SU-DHL-6 (cell line): ENCODE results near the gene CFAP97D2.

ENCODE experiments used
- EZH2phosphoT487 ChIP-seq: fragments of 200-600 bp; sonication (generic), shearing (Covaris generic); conservative IDR thresholded peaks from 2 replicates; pipeline ENCODE4 v1.6.1; 2018; ENCODE audit warnings: mild to moderate bottlenecking, antibody characterized with exemption, low read length, moderate library complexity, mixed read lengths
- TF ChIP-seq, protein P1 (sequence below): fragments of 200-600 bp; sonication (generic); IDR thresholded peaks from one replicate; pipeline ENCODE4 v1.5.1; 2017; ENCODE audit warnings: antibody characterized with exemption, mild to moderate bottlenecking, low read length, moderate library complexity; ENCODE audit not compliant: insufficient read depth, poor library complexity, severe bottlenecking

DNA sequence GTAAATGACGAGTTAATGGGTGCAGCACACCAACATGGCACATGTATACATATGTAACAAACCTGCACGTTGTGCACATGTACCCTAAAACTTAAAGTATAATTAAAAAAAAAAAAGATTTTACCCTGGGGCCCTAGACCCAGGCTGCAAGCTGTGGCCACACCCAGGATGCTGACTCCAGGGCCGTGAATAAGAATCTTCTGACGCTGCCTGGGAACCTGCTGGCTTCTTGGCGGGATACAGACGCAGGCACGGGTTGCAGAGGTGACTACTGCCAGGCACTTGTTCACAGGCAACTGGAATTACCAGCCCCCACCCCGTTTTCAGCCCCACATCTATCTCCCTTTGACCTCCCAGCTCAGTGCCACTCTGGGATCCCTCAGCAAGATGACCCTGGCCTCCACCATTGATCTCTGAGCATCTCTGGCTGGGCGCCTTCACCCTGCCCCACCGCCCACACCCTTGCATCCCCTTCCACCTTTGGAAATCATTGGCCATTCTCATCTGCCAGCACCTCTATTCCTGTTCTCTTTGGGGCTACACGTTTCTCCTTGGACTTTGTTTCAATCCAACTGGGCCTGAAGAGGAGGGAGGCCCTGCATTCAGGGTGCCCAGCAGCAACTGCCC lies 21.1 kb upstream of the CFAP97D2 start:
- TF ChIP-seq, protein P1, sequence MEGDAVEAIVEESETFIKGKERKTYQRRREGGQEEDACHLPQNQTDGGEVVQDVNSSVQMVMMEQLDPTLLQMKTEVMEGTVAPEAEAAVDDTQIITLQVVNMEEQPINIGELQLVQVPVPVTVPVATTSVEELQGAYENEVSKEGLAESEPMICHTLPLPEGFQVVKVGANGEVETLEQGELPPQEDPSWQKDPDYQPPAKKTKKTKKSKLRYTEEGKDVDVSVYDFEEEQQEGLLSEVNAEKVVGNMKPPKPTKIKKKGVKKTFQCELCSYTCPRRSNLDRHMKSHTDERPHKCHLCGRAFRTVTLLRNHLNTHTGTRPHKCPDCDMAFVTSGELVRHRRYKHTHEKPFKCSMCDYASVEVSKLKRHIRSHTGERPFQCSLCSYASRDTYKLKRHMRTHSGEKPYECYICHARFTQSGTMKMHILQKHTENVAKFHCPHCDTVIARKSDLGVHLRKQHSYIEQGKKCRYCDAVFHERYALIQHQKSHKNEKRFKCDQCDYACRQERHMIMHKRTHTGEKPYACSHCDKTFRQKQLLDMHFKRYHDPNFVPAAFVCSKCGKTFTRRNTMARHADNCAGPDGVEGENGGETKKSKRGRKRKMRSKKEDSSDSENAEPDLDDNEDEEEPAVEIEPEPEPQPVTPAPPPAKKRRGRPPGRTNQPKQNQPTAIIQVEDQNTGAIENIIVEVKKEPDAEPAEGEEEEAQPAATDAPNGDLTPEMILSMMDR = no peak
- no peak for TF ChIP-seq EZH2phosphoT487
